Activated CD4-positive, alpha-beta memory T cell treated with anti-CD3 and anti-CD28 coated beads for 36 hours (primary cell): ENCODE measurements around the gene MYO15A. TPM values are rescaled to one million over a fixed set of nuclear protein-coding genes. Genes with fewer than 3 reads are reported as not detected.

ENCODE experiments used
- CTCF ChIA-PET: fragments of 350-600 bp; sonication (Branson Sonifier 250); formaldehyde crosslinking; loops from one replicate; lab custom pipeline; 2021; ENCODE audit warnings: antibody characterized with exemption, inconsistent platforms; lab: Charles Lee
- POLR2A ChIA-PET: fragments of 350-600 bp; sonication (Branson Sonifier 250); formaldehyde crosslinking; loops from one replicate; lab custom pipeline; 2021; ENCODE audit warnings: antibody characterized with exemption; lab: Charles Lee
- DNase-seq: peaks from one replicate; pipeline ENCODE4 v3.0.0-alpha.2; 2020
- H3K27ac Mint-ChIP-seq: one replicate; pipeline ENCODE4 v1.8.0; 2021; ENCODE audit warnings: mixed read lengths
- H3K27me3 Mint-ChIP-seq: one replicate; pipeline ENCODE4 v1.8.0; 2021; ENCODE audit warnings: mixed read lengths
- H3K36me3 Mint-ChIP-seq: one replicate; pipeline ENCODE4 v1.8.0; 2021; ENCODE audit warnings: mixed read lengths
- H3K4me1 Mint-ChIP-seq: one replicate; pipeline ENCODE4 v1.8.0; 2021; ENCODE audit warnings: low read depth, mixed read lengths
- H3K4me3 Mint-ChIP-seq: one replicate; pipeline ENCODE4 v1.8.0; 2021; ENCODE audit warnings: mild to moderate bottlenecking, mixed read lengths
- H3K9me3 Mint-ChIP-seq: one replicate; pipeline ENCODE4 v1.8.0; 2021; ENCODE audit warnings: mixed read lengths
- intact Hi-C: fragments of 100-400 bp; cut with micrococcal nuclease; formaldehyde crosslinking; loops from one replicate; pipeline ENCODE4 v1.15.1; 2023
- total RNA-seq, 2 experiments: library from RNA; stranded (reverse); gene quantifications; one replicate each; pipeline ENCODE4 v1.2.3, GENCODE V29; 2021

MYO15A gene
- total RNA-seq, 2 experiments from 2014 or later = 0.78 to 1.3 TPM

- Mint-ChIP-seq H3K4me3 (no peak overlapping the region), H3K4me1 (no peaks in the 10 kb centered on the region), H3K27ac (no peak overlapping the region), H3K27me3 (no peaks in the 10 kb centered on the region), H3K9me3 (no peaks in the 10 kb centered on the region), H3K36me3 (peaks cover 7% of the 10 kb centered on the region)
- POLR2A ChIA-PET = no interaction called here
- no peak for DNase-seq
- CTCF ChIA-PET = no interaction called here
- intact Hi-C loops = no loop called here
Observed at GRCh38 chr17:18107971-18108370, 585 bp upstream of the MYO15A start.

DNA sequence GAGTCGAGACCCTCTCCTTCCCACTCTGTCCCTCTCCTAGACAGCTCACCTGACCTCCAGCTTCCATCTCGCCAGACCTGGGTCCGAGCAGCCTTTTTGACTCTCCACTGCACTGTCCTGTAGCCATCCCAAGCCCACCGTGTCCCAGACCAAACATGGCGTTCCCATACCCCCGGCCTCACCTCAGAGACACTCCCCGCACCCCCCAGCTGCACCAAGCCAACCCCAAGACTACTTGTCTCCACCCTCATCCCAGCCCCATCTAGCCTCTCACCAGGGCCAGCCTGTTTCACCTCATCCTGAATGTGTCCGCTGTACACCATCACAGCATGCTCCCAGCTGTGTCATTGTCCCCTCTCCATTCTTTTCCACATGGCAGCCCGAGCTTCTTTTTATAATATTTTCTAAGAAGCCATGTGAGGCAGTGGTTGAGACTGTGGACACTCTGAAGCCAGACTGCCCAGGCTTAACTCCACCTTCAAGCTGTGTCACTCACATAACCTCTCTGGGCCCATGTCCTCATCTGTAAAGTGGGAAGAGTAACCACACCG is 1.5 kb downstream of the MYO15A start:
- Mint-ChIP-seq H3K4me3 (no peak overlapping the region), H3K4me1 (no peaks in the 10 kb centered on the region), H3K27me3 (no peaks in the 10 kb centered on the region), H3K36me3 (peaks cover 5% of the 10 kb centered on the region), H3K9me3 (no peaks in the 10 kb centered on the region), H3K27ac (no peak overlapping the region)
- ChIA-PET CTCF (no interaction called here), POLR2A (interaction anchor here (1.3 kb wide), 1 partner anchor 41 kb away, joined by 3 read pairs; no protein-coding TSS in a partner anchor)
- DNase-seq = no peak
- intact Hi-C loops = no loop called here

DNA sequence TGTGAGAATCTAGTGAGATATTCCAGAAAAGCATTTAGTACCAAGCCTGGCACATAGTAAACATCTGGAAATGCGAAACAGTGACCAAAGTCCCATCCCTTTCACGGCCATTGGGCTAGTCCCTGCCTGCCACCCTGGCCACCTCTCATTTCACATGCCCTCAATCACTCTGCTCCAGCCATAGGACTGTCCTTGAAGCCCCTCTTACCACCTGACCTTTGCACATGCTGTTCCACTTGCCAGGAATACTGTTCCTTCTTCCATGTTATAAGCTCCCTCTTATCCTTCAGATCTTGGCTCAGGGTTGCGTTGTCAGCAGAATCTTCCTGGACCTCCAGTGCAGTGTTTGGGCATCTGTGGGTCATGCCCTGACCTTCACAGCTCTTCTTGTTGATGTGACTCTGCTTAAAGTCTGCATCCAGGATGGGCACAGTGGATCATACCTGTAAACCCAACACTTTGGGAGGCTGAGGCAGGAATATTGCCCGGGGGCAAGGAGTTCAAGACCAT is 2.1 kb downstream of the MYO15A start:
- POLR2A ChIA-PET = no interaction called here
- no peak for DNase-seq
- no peaks in the 10 kb centered on the region for H3K4me1 Mint-ChIP-seq
- no peaks in the 10 kb centered on the region for H3K9me3 Mint-ChIP-seq
- no peak overlapping the region for H3K4me3 Mint-ChIP-seq
- H3K27ac Mint-ChIP-seq = no peak overlapping the region
- CTCF ChIA-PET = no interaction called here
- peaks cover 5% of the 10 kb centered on the region for H3K36me3 Mint-ChIP-seq
- intact Hi-C loops = no loop called here
- no peaks in the 10 kb centered on the region for H3K27me3 Mint-ChIP-seq

- intact Hi-C loops = no loop called here
- no peak overlapping the region for H3K4me3 Mint-ChIP-seq
- H3K4me1 Mint-ChIP-seq = no peaks in the 10 kb centered on the region
- ChIA-PET CTCF (no interaction called here), POLR2A (no interaction called here)
- no peak for DNase-seq
- H3K27ac Mint-ChIP-seq = no peak overlapping the region
- no peaks in the 10 kb centered on the region for H3K27me3 Mint-ChIP-seq
- H3K9me3 Mint-ChIP-seq = no peaks in the 10 kb centered on the region
- peaks cover 5% of the 10 kb centered on the region for H3K36me3 Mint-ChIP-seq
Observed at GRCh38 chr17:18111330-18111971, 2.9 kb downstream of the MYO15A start.

GRCh38 chr17:18115517-18115916 is 7.0 kb downstream of the MYO15A start:
- DNase-seq = no peak
- CTCF ChIA-PET = no interaction called here
- H3K9me3 Mint-ChIP-seq = peaks cover 8% of the 10 kb centered on the region
- H3K27ac Mint-ChIP-seq = no peak overlapping the region
- H3K27me3 Mint-ChIP-seq = no peaks in the 10 kb centered on the region
- H3K4me1 Mint-ChIP-seq = no peaks in the 10 kb centered on the region
- no peaks in the 10 kb centered on the region for H3K36me3 Mint-ChIP-seq
- H3K4me3 Mint-ChIP-seq = no peak overlapping the region
- intact Hi-C loops = no loop called here
- POLR2A ChIA-PET = no interaction called here

- Mint-ChIP-seq H3K27me3 (no peaks in the 10 kb centered on the region), H3K4me3 (no peak overlapping the region), H3K9me3 (peaks cover 8% of the 10 kb centered on the region), H3K27ac (no peak overlapping the region), H3K36me3 (no peaks in the 10 kb centered on the region), H3K4me1 (no peaks in the 10 kb centered on the region)
- intact Hi-C loops = no loop called here
- CTCF ChIA-PET = no interaction called here
- POLR2A ChIA-PET = no interaction called here
- DNase-seq = no peak
Observed at GRCh38 chr17:18116078-18116477, 7.5 kb downstream of the MYO15A start.

DNA sequence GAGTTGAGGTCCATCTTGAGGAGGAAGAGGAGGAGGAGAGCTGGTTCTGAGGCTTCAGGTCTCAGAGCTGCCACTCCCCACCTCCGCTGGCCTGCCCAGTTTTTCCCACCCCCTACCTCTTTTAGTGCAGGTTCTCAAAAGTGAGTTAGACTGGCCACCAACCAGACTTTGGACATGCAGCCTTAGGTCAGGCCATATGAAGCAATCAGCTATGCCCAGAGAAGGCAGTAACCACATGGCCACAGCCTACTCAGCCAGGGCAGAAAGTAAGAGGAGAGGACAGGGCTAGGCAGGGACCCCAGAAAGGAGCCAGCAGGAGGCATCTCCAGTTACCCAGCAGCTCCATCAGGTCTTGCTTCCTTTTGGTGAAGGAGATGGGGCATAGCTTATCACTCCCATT is 9.0 kb downstream of the MYO15A start:
- no peak overlapping the region for H3K27ac Mint-ChIP-seq
- H3K4me3 Mint-ChIP-seq = no peak overlapping the region
- H3K9me3 Mint-ChIP-seq = peaks cover 8% of the 10 kb centered on the region
- no peak for DNase-seq
- POLR2A ChIA-PET = no interaction called here
- CTCF ChIA-PET = interaction anchor here (1.0 kb wide), 1 partner anchor 100 kb away, joined by 3 read pairs; no protein-coding TSS in a partner anchor
- intact Hi-C loops = no loop called here
- H3K4me1 Mint-ChIP-seq = no peaks in the 10 kb centered on the region
- H3K36me3 Mint-ChIP-seq = no peaks in the 10 kb centered on the region
- H3K27me3 Mint-ChIP-seq = no peaks in the 10 kb centered on the region

DNA sequence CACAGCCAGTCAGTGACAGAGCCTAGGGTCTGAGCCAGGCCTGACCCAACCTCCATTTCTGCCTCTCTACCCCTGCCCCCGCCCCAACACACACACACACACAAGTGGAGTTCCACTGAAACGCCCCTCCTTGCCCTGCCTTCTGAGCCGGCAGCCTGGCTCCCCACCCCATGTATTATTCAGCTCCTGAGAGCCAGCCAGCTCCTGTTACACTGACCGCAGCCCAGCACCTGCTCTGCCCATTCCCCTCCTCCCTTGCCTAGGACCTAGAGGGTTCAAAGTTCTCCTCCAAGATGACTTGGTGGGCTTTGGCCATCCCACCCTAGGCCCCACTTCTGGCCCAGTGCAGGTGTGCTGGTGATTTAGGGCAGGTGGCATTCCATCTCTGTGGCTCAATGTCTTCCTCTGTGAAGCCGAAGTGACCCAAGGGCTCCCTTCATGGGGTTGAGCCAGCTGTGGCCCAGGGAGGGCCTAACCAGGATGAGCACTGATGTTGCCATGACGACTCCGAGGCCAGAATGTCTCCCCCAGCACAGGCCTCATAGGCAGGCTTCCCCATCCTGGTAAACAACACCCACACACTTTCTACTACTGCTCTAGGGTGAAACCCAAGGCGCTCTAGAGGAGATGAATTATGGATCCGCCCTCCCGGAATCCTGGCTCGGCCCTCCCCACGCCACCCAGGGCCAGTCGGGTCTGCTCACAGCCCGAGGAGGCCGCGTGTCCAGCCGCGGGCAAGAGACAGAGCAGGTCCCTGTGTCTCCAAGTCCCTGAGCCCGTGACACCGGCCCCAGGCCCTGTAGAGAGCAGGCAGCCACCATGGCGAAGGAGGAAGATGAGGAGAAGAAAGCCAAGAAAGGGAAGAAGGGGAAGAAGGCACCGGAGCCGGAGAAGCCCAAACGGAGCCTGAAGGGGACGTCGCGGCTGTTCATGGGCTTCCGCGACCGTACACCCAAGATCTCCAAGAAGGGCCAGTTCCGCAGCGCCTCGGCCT is 9.7 kb downstream of the MYO15A start:
- H3K4me1 Mint-ChIP-seq = no peaks in the 10 kb centered on the region
- no peaks in the 10 kb centered on the region for H3K36me3 Mint-ChIP-seq
- no peak overlapping the region for H3K4me3 Mint-ChIP-seq
- DNase-seq = no peak
- no peaks in the 10 kb centered on the region for H3K27me3 Mint-ChIP-seq
- POLR2A ChIA-PET = no interaction called here
- CTCF ChIA-PET = interaction anchor here (1.0 kb wide), 1 partner anchor 99 kb away, joined by 3 read pairs; no protein-coding TSS in a partner anchor
- H3K9me3 Mint-ChIP-seq = peaks cover 8% of the 10 kb centered on the region
- no peak overlapping the region for H3K27ac Mint-ChIP-seq
- intact Hi-C loops = no loop called here

- CTCF ChIA-PET = no interaction called here
- DNase-seq = no peak
- no peaks in the 10 kb centered on the region for H3K36me3 Mint-ChIP-seq
- H3K4me3 Mint-ChIP-seq = no peak overlapping the region
- intact Hi-C loops = no loop called here
- POLR2A ChIA-PET = no interaction called here
- H3K27me3 Mint-ChIP-seq = no peaks in the 10 kb centered on the region
- H3K4me1 Mint-ChIP-seq = no peaks in the 10 kb centered on the region
- H3K27ac Mint-ChIP-seq = no peak overlapping the region
- peaks cover 8% of the 10 kb centered on the region for H3K9me3 Mint-ChIP-seq
Observed at GRCh38 chr17:18119166-18119745, 10.7 kb downstream of the MYO15A start.

- intact Hi-C loops = no loop called here
- Mint-ChIP-seq H3K4me1 (no peaks in the 10 kb centered on the region), H3K4me3 (no peak overlapping the region), H3K36me3 (no peaks in the 10 kb centered on the region), H3K9me3 (peaks cover 8% of the 10 kb centered on the region), H3K27ac (no peak overlapping the region), H3K27me3 (no peaks in the 10 kb centered on the region)
- ChIA-PET CTCF (no interaction called here), POLR2A (no interaction called here)
- no peak for DNase-seq
Observed at GRCh38 chr17:18119938-18120337, 11.4 kb downstream of the MYO15A start.

DNA sequence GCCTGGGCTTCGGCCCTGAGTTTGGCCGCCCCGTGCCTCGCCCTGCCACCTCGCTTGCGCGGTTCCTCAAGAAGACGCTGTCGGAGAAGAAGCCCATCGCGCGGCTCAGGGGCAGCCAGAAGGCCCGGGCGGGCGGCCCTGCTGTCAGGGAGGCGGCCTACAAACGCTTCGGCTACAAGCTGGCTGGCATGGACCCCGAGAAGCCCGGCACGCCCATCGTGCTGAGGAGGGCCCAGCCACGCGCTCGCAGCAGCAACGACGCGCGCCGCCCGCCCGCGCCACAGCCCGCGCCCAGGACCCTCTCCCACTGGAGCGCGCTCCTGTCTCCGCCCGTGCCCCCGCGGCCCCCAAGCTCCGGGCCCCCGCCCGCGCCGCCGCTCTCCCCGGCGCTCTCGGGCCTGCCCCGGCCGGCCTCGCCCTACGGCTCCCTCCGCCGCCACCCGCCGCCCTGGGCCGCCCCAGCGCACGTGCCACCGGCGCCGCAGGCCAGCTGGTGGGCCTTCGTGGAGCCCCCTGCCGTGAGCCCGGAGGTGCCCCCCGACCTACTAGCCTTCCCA is 12.0 kb downstream of the MYO15A start:
- intact Hi-C loops = no loop called here
- Mint-ChIP-seq H3K4me1 (no peaks in the 10 kb centered on the region), H3K9me3 (peaks cover 8% of the 10 kb centered on the region), H3K4me3 (no peak overlapping the region), H3K36me3 (no peaks in the 10 kb centered on the region), H3K27me3 (no peaks in the 10 kb centered on the region), H3K27ac (no peak overlapping the region)
- POLR2A ChIA-PET = no interaction called here
- CTCF ChIA-PET = no interaction called here
- DNase-seq = no peak
